ENCODE results near the gene CACNB1. TPM values are rescaled to one million over a fixed set of nuclear protein-coding genes. Genes with fewer than 3 reads are reported as not detected.

Gene CACNB1
- polyA plus RNA-seq, 6 donors from 2014 or later, result 0.09 to 0.32 TPM; not detected in 4

DNA sequence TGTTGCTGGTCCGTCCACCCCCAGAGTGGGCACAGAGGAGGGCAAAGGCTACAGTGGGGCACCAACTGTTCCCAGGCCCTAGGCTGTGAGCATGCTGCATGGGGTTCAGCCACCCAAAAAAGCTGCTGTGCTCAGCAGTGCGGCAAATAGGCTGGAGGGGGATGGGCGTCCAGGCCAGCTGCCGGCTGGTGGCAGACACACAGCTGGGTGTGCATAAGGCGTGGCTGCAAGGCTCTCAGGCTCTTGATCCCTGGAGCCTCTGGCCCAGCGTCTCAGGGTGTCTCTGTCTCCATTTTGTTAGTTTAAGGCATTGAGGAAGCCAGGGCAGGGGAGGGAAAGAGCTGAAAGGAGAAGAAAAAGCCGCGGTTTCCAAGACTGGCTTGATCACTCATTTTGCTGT, 11.4 kb upstream of the CACNB1 start:
- peaks cover 4 to 11% of the 10 kb centered on the region in 2 donors for H3K36me3 Mint-ChIP-seq
- peak overlapping the region in 5 of 6 donors; percentile 30 to 86 (median 83) for H3K27ac Mint-ChIP-seq
- peaks cover 0 to 22% (median 8%) of the 10 kb centered on the region in 3 donors for H3K27me3 Mint-ChIP-seq
- peak overlapping the region; percentile 62 to 90 (median 76) for H3K4me3 Mint-ChIP-seq
- ATAC-seq (ENCODE audit: low read depth in 2 of 2) (peak; percentile 83 to 87), DNase-seq (peak; percentile 69)
- peaks cover 37 to 45% (median 41%) of the 10 kb centered on the region in 3 donors for H3K4me1 Mint-ChIP-seq
- H3K9me3 Mint-ChIP-seq, result no peaks in the 10 kb centered on the region

DNA sequence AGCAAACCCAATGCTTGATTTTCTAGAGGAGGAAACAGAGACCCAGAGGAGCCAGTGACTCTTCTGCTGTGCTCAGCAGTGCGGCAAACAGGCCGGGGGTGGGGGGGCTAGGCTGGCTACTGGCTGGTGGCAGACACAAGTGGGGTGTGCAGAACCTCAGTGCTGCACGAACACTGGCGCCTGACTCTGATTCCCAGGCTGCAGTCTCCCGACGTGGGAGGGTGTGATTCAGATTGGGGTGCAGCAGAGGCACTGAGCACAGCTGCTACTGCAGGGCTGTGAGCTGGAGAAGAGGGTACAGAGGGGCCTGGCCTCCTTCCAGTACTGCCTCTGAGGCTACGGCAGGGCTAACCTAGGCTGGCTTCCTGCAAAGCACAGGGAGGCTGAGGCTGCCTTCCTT, 10.7 kb upstream of the CACNB1 start:
- peak overlapping the region in 3 of 6 donors; percentile 14 to 85 (median 83) for H3K27ac Mint-ChIP-seq
- ATAC-seq (ENCODE audit: low read depth in 2 of 2) (peak; percentile 8), DNase-seq (no peak)
- H3K9me3 Mint-ChIP-seq, result no peaks in the 10 kb centered on the region
- peaks cover 0 to 15% (median 3%) of the 10 kb centered on the region in 3 donors for H3K27me3 Mint-ChIP-seq
- H3K4me3 Mint-ChIP-seq, result peak overlapping the region in 4 of 8 donors; percentile 61 to 78 (median 70)
- peaks cover 4 to 11% of the 10 kb centered on the region in 2 donors for H3K36me3 Mint-ChIP-seq
- H3K4me1 Mint-ChIP-seq, result peaks cover 37 to 50% (median 41%) of the 10 kb centered on the region in 3 donors

DNA sequence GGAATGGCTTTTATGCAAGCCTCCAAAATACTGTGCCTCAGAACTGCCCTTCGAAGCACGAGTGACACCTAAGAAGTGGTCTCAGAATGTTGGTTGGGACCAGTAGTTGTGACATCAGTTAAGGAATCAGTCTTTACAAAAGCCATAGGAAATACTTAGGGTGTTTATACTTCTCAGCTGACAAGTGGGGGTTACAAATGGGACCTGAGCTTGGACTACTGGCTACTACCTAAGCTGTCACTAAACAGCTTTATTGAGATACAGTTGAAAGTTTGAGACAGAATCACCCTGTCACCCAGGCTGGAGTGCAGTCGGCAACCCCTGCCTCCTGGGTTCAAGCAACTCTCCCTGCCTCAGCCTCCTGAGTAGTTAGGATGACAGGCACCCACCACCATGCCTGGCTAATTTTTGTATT, 7.7 kb upstream of the CACNB1 start:
- Mint-ChIP-seq H3K4me1 (peaks cover 45 to 70% (median 59%) of the 10 kb centered on the region in 3 donors), H3K27ac (peak overlapping the region in 2 of 6 donors; percentile 32 to 55), H3K9me3 (no peaks in the 10 kb centered on the region), H3K27me3 (peaks cover 0 to under 1% (median 0%) of the 10 kb centered on the region in 3 donors), H3K36me3 (peaks cover 13 to 20% of the 10 kb centered on the region in 2 donors), H3K4me3 (peak overlapping the region in 1 of 8 donors; percentile 79)
- ATAC-seq (ENCODE audit: low read depth in 2 of 2) (no peak), DNase-seq (no peak)

DNA sequence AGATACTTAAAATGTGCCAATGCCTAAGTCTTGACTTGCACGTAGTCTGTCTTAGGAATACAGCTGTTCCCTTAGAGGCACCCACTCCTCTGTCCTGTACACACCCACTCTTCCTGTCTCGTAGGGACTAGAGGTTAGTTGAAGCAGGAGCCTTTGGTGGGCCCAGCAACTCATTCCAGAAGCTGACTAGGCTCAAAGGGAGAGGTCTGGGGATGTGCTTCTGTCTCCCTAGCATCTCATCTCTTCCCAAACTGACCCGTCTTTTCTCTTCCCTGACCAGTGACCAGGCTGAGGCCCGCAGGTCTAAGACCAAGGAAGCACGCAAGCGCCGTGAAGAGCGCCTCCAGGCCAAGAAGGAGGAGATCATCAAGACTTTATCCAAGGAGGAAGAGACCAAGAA, 6.8 kb upstream of the CACNB1 start:
- H3K4me3 Mint-ChIP-seq, result peak overlapping the region in 2 of 8 donors; percentile 9 to 79
- H3K36me3 Mint-ChIP-seq, result peaks cover 13 to 20% of the 10 kb centered on the region in 2 donors
- peaks cover 44 to 74% (median 62%) of the 10 kb centered on the region in 3 donors for H3K4me1 Mint-ChIP-seq
- no peaks in the 10 kb centered on the region for H3K27me3 Mint-ChIP-seq
- H3K27ac Mint-ChIP-seq, result peak overlapping the region in 2 of 6 donors; percentile 27 to 89
- ATAC-seq (ENCODE audit: low read depth in 2 of 2), result no peak
- no peak for DNase-seq
- H3K9me3 Mint-ChIP-seq, result no peaks in the 10 kb centered on the region

DNA sequence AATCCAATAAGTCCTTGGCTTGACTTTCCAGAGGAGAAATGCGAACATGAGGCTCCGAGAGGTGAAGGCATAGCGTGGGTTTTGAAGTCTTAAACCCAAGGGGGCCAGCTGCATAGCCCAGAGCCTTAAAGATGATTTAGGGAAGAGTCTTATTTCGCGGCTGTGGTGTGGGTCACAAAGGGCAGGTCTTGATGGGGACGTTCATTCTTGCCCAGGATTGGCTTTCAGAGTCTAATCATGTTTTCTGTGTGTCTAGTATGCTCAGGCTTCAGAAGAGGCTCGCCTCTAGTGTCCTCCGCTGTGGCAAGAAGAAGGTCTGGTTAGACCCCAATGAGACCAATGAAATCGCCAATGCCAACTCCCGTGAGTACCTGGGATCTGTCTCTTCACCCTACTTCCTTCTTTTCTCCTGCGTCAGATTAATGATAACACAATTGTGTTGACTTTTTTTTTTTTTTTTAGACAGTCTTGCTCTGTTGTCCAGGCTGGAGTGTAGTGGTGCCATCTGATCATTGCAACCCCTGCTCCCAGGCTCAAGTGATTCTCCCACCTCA, 3.6 kb upstream of the CACNB1 start:
- ATAC-seq (ENCODE audit: low read depth in 2 of 2) (no peak), DNase-seq (no peak)
- Mint-ChIP-seq H3K4me1 (peaks cover 35 to 64% (median 51%) of the 10 kb centered on the region in 3 donors), H3K27me3 (no peaks in the 10 kb centered on the region), H3K27ac (peak overlapping the region; percentile 100), H3K36me3 (peaks cover 13 to 20% of the 10 kb centered on the region in 2 donors), H3K4me3 (peak overlapping the region; percentile 87 to 100 (median 97)), H3K9me3 (no peaks in the 10 kb centered on the region)

DNA sequence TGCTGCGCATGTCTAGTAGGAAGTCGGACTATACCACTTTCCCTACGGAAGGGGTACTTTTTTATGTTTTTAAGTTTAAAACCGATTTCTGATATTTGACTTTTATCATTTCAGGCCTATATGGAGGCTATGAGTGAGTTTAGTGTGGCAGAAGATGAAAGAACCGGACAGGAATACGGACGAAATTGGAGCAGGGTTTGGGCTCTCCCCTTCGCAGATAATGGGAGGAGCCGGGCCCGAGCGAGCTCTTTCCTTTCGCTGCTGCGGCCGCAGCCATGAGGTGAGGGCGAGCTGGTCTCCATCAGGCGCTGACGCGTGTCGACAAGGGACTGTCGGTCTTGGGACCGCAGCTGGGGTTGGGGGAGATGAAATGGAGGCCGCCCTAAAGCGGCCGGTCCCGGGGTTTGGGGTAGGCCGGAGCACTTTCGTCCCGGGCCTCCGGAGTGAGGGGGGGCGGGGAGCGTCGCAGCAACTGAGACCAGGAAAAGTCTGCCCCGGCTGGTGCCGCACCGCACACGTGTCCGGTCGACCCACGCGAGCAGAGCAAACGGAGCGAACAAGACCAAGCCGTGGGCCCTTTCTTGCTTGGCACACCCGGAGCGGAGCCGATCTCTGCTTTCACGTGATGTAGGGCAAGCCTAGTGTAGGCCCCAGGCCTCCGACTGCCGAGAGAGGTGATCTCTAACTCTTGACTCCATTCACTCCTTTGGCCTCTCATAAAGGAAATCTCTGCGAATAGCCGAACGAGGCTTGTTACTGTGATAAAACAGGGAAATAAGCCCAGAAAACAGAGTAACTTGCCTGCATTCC, 2.8 kb upstream of the CACNB1 start, which contains the start of gene RPL19:
Gene RPL19 (plus strand): TSS at position 214 of the 810 bp plus-strand sequence. CDS start 62 bp downstream, at position 276.
- ATAC-seq (ENCODE audit: low read depth in 2 of 2) (peak; percentile 69 to 77), DNase-seq (no peak)
- H3K27me3 Mint-ChIP-seq, result no peaks in the 10 kb centered on the region
- no peaks in the 10 kb centered on the region for H3K9me3 Mint-ChIP-seq
- H3K4me1 Mint-ChIP-seq, result peaks cover 40 to 71% (median 59%) of the 10 kb centered on the region in 3 donors
- peak within 1 kb of the TSS; percentile 100 for H3K27ac Mint-ChIP-seq
- H3K4me3 Mint-ChIP-seq, result peak within 1 kb of the TSS; percentile 87 to 100 (median 97)
- H3K36me3 Mint-ChIP-seq, result peaks cover 13 to 20% of the 10 kb centered on the region in 2 donors

DNA sequence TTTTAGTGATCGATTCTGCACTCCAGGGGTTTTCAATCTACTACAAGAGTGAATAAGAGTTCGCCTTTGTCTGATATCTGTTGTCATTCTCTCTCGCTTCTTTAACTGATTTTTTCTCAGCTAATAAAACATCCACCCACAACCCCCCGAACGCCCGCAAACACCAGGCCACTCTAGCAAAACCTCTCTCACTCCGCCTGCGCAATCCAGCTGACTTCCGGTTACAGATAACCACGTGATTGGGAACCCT, 2.3 kb upstream of the CACNB1 start:
- H3K27ac Mint-ChIP-seq, result peak overlapping the region; percentile 100
- peak; percentile 70 to 77 for ATAC-seq (ENCODE audit: low read depth in 2 of 2)
- no peaks in the 10 kb centered on the region for H3K9me3 Mint-ChIP-seq
- no peaks in the 10 kb centered on the region for H3K27me3 Mint-ChIP-seq
- H3K36me3 Mint-ChIP-seq, result peaks cover 9 to 18% of the 10 kb centered on the region in 2 donors
- peak; percentile 89 for DNase-seq
- H3K4me3 Mint-ChIP-seq, result peak overlapping the region; percentile 87 to 100 (median 97)
- peaks cover 40 to 73% (median 59%) of the 10 kb centered on the region in 3 donors for H3K4me1 Mint-ChIP-seq

DNA sequence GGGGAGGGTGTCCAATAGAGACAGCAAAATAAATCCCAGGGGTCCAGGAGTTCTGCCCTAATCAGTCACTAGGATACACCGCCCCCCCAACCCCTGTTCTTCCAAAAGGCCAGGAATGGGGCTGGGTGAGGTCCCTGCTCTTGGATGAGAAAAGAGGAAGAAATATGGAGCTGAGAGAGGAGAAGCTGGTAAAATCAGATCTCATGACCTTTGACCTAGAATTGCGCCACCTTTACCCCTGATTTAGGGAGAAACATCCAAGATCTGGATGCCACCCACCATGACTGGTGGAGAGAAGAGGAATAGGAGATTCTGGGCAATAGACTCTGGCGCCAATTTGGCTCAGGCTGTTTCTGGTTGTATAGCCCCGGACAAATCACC, 707 bp upstream of the CACNB1 start:
- no peaks in the 10 kb centered on the region for H3K27me3 Mint-ChIP-seq
- DNase-seq (no peak), ATAC-seq (ENCODE audit: low read depth in 2 of 2) (no peak)
- peaks cover 37 to 65% (median 59%) of the 10 kb centered on the region in 3 donors for H3K4me1 Mint-ChIP-seq
- H3K4me3 Mint-ChIP-seq, result peak overlapping the region; percentile 84 to 99 (median 92)
- H3K9me3 Mint-ChIP-seq, result no peaks in the 10 kb centered on the region
- peak overlapping the region in 3 of 6 donors; percentile 68 to 100 (median 73) for H3K27ac Mint-ChIP-seq
- H3K36me3 Mint-ChIP-seq, result peaks cover 9% of the 10 kb centered on the region in 2 donors

DNA sequence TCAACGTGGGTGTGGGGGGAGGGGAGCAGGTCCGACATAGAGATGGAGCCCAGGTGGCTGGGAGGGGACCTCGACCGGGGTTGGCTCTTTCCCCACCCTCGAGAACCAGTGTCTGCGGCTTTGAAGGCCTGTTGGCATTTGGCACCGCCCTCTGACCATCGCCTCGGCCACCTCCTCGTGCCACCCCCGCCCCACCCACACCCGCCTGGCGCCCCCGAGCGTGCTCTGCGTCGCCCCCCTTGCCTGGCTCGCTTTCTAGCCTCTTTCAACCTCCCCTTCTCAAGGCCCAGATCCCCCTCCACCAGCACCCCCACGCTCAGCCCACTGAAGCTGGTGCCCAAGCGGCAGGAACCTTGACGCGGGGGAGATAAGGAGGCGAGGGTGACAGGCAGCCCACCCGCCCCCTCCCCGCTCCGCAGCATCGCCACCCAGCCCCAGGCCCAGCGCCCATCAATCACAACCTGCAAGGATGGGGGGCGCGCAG, 619 bp downstream of the CACNB1 start:
- H3K4me3 Mint-ChIP-seq, result peak overlapping the region; percentile 74 to 99 (median 90)
- H3K9me3 Mint-ChIP-seq, result no peaks in the 10 kb centered on the region
- peaks cover 31 to 54% (median 50%) of the 10 kb centered on the region in 3 donors for H3K4me1 Mint-ChIP-seq
- no peak overlapping the region for H3K27ac Mint-ChIP-seq
- no peaks in the 10 kb centered on the region for H3K27me3 Mint-ChIP-seq
- no peaks in the 10 kb centered on the region for H3K36me3 Mint-ChIP-seq
- ATAC-seq (ENCODE audit: low read depth in 2 of 2) (no peak), DNase-seq (no peak)

DNA sequence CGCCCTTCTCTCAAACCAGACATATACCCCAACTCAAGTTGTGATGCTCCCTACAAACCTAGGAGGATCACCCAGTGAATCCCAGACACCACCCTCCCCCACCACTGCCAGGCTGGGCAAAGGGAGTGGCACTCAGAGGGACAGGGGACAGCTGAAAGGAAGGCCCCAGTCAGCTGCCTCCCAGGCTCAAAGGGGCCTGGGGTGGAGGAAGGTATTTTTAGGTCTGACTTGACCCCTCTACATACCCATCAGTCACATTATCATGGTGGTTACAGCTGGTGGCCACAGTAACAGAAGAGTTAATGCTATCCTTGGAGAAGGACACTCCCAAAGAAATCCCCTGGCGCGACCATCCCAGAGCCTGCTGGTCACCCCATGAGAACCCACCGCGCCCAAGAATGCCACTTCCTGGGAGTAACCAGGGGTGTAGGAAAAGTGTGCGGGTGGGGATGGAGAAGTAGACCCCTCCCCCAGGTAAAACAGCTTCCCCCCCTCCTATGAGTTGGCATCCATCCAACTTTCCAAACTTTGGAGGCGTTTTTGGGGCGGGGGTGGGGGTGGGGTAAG, 1.1 kb downstream of the CACNB1 start:
- H3K27me3 Mint-ChIP-seq, result no peaks in the 10 kb centered on the region
- DNase-seq (no peak), ATAC-seq (ENCODE audit: low read depth in 2 of 2) (no peak)
- H3K4me3 Mint-ChIP-seq, result peak overlapping the region; percentile 62 to 98 (median 82)
- no peaks in the 10 kb centered on the region for H3K36me3 Mint-ChIP-seq
- H3K27ac Mint-ChIP-seq, result no peak overlapping the region
- H3K4me1 Mint-ChIP-seq, result peaks cover 30 to 49% (median 45%) of the 10 kb centered on the region in 3 donors
- H3K9me3 Mint-ChIP-seq, result no peaks in the 10 kb centered on the region

DNA sequence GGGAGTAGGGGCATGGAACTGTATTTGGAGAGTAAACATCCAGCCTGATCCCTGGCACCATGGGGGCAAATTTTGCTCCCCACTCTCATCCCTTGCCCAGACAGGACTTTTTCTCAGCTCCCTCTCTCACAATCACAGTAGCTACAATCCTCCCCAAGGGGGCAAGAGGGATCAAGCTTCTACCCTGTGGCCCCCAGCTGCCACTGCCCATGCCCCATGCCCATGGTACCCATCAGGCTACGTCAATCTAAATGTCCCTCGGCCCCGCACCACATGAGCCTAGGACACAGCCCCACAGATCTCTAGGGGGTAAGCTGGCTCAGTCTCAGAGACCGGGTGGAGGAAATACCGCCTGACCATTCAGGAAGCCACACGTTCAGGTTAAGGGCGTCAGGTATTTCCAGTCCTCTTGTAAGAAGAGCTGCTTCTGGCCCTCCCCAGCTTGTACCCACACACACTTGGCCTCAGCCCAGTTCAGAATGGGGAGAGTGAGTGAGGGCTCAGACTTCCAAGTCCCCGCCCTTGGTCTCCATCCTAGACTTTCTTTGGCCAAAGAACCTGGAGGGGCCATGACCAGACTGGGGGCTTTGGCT, 1.8 kb downstream of the CACNB1 start:
- Mint-ChIP-seq H3K4me3 (peak overlapping the region; percentile 32 to 98 (median 82)), H3K27me3 (no peaks in the 10 kb centered on the region), H3K4me1 (peaks cover 26 to 42% (median 39%) of the 10 kb centered on the region in 3 donors), H3K27ac (peak overlapping the region in 2 of 6 donors; percentile 13 to 52), H3K9me3 (no peaks in the 10 kb centered on the region), H3K36me3 (no peaks in the 10 kb centered on the region)
- no peak for DNase-seq
- peak in 1 of 2 donors; percentile 13 for ATAC-seq (ENCODE audit: low read depth in 2 of 2)

DNA sequence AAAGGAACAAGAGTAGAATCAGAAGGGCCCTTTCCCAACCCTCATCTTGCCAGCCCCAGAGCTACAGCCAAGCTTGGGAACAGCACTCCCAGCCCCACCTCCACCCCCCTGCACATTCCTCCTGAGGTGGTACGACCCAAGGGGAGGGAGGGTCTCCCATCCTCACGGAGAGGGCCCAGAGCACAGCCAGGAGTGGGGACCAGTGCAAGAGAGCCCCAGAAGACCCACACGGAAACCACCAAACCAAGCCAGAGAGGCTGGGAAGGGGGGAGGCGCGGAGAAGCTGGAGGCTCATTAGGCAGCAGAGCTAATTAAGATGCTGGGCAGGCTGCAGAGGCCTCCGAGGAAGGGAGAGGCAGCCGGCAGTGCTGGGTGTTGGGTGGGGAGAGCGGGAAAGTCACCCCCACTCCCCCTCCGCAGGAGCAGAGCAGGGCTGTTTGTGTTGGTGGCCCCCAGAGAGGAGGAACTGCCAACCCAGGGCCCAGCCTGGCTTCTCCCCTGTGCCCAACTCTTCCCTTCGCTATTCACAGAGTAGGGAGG, 2.4 kb downstream of the CACNB1 start:
- peak overlapping the region in 5 of 8 donors; percentile 25 to 98 (median 47) for H3K4me3 Mint-ChIP-seq
- H3K4me1 Mint-ChIP-seq, result peaks cover 23 to 39% (median 35%) of the 10 kb centered on the region in 3 donors
- H3K36me3 Mint-ChIP-seq, result no peaks in the 10 kb centered on the region
- ATAC-seq (ENCODE audit: low read depth in 2 of 2) (no peak), DNase-seq (no peak)
- H3K9me3 Mint-ChIP-seq, result no peaks in the 10 kb centered on the region
- no peaks in the 10 kb centered on the region for H3K27me3 Mint-ChIP-seq
- H3K27ac Mint-ChIP-seq, result no peak overlapping the region
